Activated CD4-positive, alpha-beta T cell treated with anti-CD3 and anti-CD28 coated beads for 36 hours (primary cell): Measurements from ENCODE around the gene PEX6. TPM values are rescaled to one million over a fixed set of nuclear protein-coding genes. Genes with fewer than 3 reads are reported as not detected.

ENCODE experiments used
- ATAC-seq: fragments of 200-7000 bp; cut with Tn5 transposase; one replicate; pipeline ENCODE4 v1.10.0; 2021; ENCODE audit warnings: mild to moderate bottlenecking, moderate library complexity
- CTCF ChIA-PET: fragments of 350-600 bp; sonication (Branson Sonifier 250); formaldehyde crosslinking; loops from one replicate; lab custom pipeline; 2021; ENCODE audit warnings: antibody characterized with exemption; lab: Charles Lee
- POLR2A ChIA-PET: fragments of 350-600 bp; sonication (Branson Sonifier 250); formaldehyde crosslinking; loops from one replicate; lab custom pipeline; 2021; ENCODE audit warnings: antibody characterized with exemption, inconsistent platforms; lab: Charles Lee
- DNase-seq: peaks from one replicate; pipeline ENCODE4 v3.0.0-alpha.2; 2020
- H3K27ac Mint-ChIP-seq: one replicate; pipeline ENCODE4 v1.8.0; 2021; ENCODE audit warnings: mixed read lengths
- H3K27me3 Mint-ChIP-seq: one replicate; pipeline ENCODE4 v1.8.0; 2021; ENCODE audit warnings: mixed read lengths
- H3K36me3 Mint-ChIP-seq: one replicate; pipeline ENCODE4 v1.8.0; 2021; ENCODE audit warnings: low read depth, mixed read lengths
- H3K4me1 Mint-ChIP-seq: one replicate; pipeline ENCODE4 v1.8.0; 2021; ENCODE audit warnings: mixed read lengths
- H3K4me3 Mint-ChIP-seq: one replicate; pipeline ENCODE4 v1.8.0; 2021; ENCODE audit warnings: mild to moderate bottlenecking, moderate library complexity, mixed read lengths
- H3K9me3 Mint-ChIP-seq: one replicate; pipeline ENCODE4 v1.8.0; 2021; ENCODE audit warnings: low read depth, mixed read lengths
- intact Hi-C, 2 experiments: fragments of 100-400 bp; cut with DNase I in 1 of 2; cut with micrococcal nuclease in 1 of 2; formaldehyde crosslinking; loops; one replicate each; pipeline versions ENCODE4 v1.14.2 to v1.15.1; 2022 to 2024; cut with DNase I, micrococcal nuclease
- total RNA-seq, 2 experiments: library from RNA; stranded (reverse); gene quantifications; one replicate each; pipeline ENCODE4 v1.2.3, GENCODE V29; 2021

The PEX6 gene
- total RNA-seq, 2 experiments from 2014 or later: 10.7 to 14.6 TPM

- H3K9me3 Mint-ChIP-seq: no peaks in the 10 kb centered on the region
- ChIA-PET CTCF (no interaction called here), POLR2A (no interaction called here)
- H3K4me3 Mint-ChIP-seq: no peak overlapping the region
- ATAC-seq (peak; percentile 49), DNase-seq (no peak)
- intact Hi-C loops: no loop called here
- H3K27me3 Mint-ChIP-seq: peaks cover 4% of the 10 kb centered on the region
- no peak overlapping the region for H3K27ac Mint-ChIP-seq
- no peaks in the 10 kb centered on the region for H3K36me3 Mint-ChIP-seq
- peaks cover 1% of the 10 kb centered on the region for H3K4me1 Mint-ChIP-seq
Measured at GRCh38 chr6:42916288-42916687, 62.7 kb downstream of the PEX6 start.

- intact Hi-C loops: no loop called here
- ATAC-seq (no peak), DNase-seq (no peak)
- no peaks in the 10 kb centered on the region for H3K9me3 Mint-ChIP-seq
- no peak within 1 kb of the TSS for H3K27ac Mint-ChIP-seq
- H3K4me3 Mint-ChIP-seq: no peak within 1 kb of the TSS
- POLR2A ChIA-PET: no interaction called here
- CTCF ChIA-PET: interaction anchor here (0.7 to 2.2 kb wide), 2 partner anchors 14 to 118 kb away, joined by 3 to 7 read pairs; no protein-coding TSS in a partner anchor
- H3K36me3 Mint-ChIP-seq: no peaks in the 10 kb centered on the region
- peaks cover 6% of the 10 kb centered on the region for H3K27me3 Mint-ChIP-seq
- peaks cover 4% of the 10 kb centered on the region for H3K4me1 Mint-ChIP-seq
Measured at GRCh38 chr6:42915732-42916131, 63.2 kb downstream of the PEX6 start, which contains the start of gene PTCRA. TSS of gene PTCRA (plus strand) at chr6:42916053. CDS start at chr6:42916070, 17 bp downstream.

- H3K36me3 Mint-ChIP-seq: no peaks in the 10 kb centered on the region
- H3K4me3 Mint-ChIP-seq: no peak overlapping the region
- ChIA-PET POLR2A (interaction anchor here (0.8 kb wide), 1 partner anchor 15 kb away, joined by 7 read pairs; no protein-coding TSS in a partner anchor), CTCF (interaction anchor here (0.6 to 2.2 kb wide), 4 partner anchors 8 to 402 kb away, joined by 3 to 7 read pairs (median 3); no protein-coding TSS in a partner anchor)
- H3K27ac Mint-ChIP-seq: no peak overlapping the region
- H3K9me3 Mint-ChIP-seq: no peaks in the 10 kb centered on the region
- peaks cover 6% of the 10 kb centered on the region for H3K27me3 Mint-ChIP-seq
- no peak for ATAC-seq
- DNase-seq: no peak
- peaks cover 4% of the 10 kb centered on the region for H3K4me1 Mint-ChIP-seq
- intact Hi-C loops: no loop called here
Measured at GRCh38 chr6:42914546-42914945, 64.4 kb downstream of the PEX6 start.

Other genes starting within 250 kb of the PEX6 start
- 10 to 100 TPM; 14.7 to 15.3 TPM for gene TBCC, start 233.1 kb downstream of the PEX6 start, total RNA-seq
- gene BICRAL, start 197.1 kb downstream of the PEX6 start, total RNA-seq: 10 to 100 TPM; 11.5 to 14.3 TPM
- 100 to 1,000 TPM; 124 to 152 TPM for gene RPL7L1, start 99.6 kb downstream of the PEX6 start, total RNA-seq
- gene PTCRA, start 63.1 kb downstream of the PEX6 start, total RNA-seq: not detected
- gene CNPY3, start 49.7 kb downstream of the PEX6 start, total RNA-seq: 10 to 100 TPM; 33.0 to 34.3 TPM
- gene GNMT, start 18.4 kb downstream of the PEX6 start, total RNA-seq: under 1 TPM in 1 of 2 experiments, not detected in 1; 0.50 TPM
- gene PPP2R5D, start 5.4 kb upstream of the PEX6 start, total RNA-seq: 10 to 100 TPM; 51.0 to 57.3 TPM
- 100 to 1,000 TPM in 1 of 2 experiments, 10 to 100 TPM in 1; 93.4 to 129 TPM for gene MEA1, start 34.8 kb upstream of the PEX6 start, total RNA-seq
- gene KLHDC3, start 35.1 kb upstream of the PEX6 start, total RNA-seq: 10 to 100 TPM; 58.3 to 65.2 TPM
- 10 to 100 TPM; 45.8 to 48.1 TPM for gene RRP36, start 42.4 kb upstream of the PEX6 start, total RNA-seq
- 10 to 100 TPM; 16.3 to 18.0 TPM for gene CUL7, start 74.7 kb upstream of the PEX6 start, total RNA-seq
- 100 to 1,000 TPM in 1 of 2 experiments, 10 to 100 TPM in 1; 93.9 to 110 TPM for gene MRPL2, start 80.3 kb upstream of the PEX6 start, total RNA-seq
- gene KLC4, start 80.5 kb upstream of the PEX6 start, total RNA-seq: 10 to 100 TPM in 1 of 2 experiments, 1 to 10 TPM in 1; 10.0 to 10.1 TPM
- gene PTK7, start 97.1 kb upstream of the PEX6 start, total RNA-seq: 1 to 10 TPM; 4.1 to 4.6 TPM
- gene SRF, start 192.1 kb upstream of the PEX6 start, total RNA-seq: 10 to 100 TPM; 37.6 to 38.5 TPM
- 10 to 100 TPM; 34.0 to 35.1 TPM for gene CUL9, start 203.0 kb upstream of the PEX6 start, total RNA-seq